ENCODE data around the gene BMP7.

The BMP7 gene

DNA sequence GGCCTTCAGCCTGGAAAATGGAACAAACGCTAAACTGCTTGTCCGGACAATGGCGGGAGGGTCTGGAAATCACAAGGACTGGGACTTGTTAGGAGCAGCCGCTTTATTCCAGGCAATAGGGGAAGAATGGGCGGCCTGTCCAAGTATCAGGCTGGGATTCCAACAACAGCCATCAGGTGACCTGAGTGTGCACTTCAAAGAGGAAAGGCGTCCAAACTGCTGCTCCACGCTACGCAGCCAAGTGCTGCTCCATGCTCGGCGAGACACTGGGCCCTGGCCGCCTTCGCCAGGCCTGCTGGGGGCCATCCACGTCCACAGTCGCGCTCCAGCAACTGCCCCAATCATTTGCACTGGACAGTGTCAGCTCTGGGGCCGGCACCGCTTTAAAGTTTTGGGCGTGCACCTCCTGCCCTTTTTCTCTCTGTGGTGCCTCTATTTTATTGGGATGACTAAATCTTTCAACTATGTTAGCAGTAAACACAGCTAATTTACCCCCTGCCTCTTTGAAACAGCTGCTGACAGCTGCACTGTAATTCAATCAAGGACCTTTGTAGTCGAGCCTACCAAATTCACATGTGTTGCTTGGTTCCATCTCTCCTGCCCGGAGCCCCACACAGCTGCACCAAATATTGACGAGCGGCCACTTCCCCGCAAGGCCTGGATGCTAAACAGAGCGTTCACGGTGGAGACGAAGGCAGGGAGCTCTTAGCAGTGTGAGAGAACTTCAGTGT lies 98.3 kb downstream of the BMP7 start:
- H3K4me3 ChIP-seq (ENCODE audit: low read length), result no peak overlapping the region
- TF ChIP-seq CTCF (conservative IDR thresholded peaks at IDR 0.05; ENCODE audit: low read length), result no peak
- DNase-seq (ENCODE audit: low read depth), result no peak

DNA sequence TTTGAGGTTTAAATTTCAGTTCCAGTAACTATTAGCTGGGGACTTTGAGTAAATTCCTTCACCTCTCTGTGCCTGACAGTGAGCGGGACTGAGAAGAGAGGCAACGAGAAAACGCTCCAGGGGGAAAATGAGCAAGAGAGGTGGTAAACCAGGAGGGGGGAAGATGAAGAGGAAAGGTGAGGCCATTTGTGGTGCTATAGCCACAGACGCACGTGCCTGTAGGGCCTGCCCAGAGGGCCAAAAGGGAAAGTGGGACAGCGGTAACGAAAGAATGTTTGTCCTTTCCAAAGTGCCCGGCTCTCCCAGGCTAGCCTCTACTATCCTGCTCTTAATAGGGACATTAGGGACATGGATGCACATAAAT lies 99.2 kb downstream of the BMP7 start:
- TF ChIP-seq CTCF (conservative IDR thresholded peaks at IDR 0.05; ENCODE audit: low read length), result no peak
- H3K4me3 ChIP-seq (ENCODE audit: low read length), result no peak overlapping the region
- DNase-seq (ENCODE audit: low read depth), result no peak

DNA sequence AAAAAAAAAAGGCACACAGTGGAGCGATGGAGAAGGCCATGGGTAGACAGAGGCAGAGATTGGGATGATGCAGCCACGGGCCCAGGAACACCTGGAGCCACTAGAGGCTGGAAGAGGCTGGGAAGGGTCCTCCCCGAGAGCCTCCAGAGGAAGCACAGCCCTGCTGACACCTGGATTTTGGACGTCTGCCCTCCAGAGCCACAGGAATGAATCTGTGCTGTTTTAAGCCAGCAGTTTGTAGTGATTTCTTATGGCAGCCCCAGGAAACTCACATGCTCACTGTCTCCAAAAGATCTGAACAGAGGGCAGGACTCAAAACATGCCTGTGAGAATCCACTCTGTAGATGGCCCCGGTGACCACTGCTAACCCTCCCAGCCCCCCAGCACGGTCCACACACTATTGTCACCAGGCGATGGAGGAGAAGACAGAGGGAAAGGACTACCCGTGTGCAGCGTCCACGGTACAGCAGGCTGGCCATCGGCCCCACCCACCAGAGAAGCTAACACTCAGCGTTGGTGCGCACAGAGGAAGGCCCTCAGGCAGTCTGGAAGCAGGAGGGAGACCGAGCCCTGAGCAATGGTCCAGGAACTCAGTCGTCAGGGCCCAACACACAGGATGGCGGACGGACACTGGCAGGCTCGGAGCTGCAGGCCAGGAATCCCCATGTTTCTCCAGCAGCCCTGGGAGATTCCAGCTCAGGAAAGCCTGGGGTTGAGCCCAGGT lies 99.7 kb downstream of the BMP7 start:
- no peak for DNase-seq (ENCODE audit: low read depth)
- no peak for TF ChIP-seq CTCF (conservative IDR thresholded peaks at IDR 0.05; ENCODE audit: low read length)
- no peak overlapping the region for H3K4me3 ChIP-seq (ENCODE audit: low read length)

DNA sequence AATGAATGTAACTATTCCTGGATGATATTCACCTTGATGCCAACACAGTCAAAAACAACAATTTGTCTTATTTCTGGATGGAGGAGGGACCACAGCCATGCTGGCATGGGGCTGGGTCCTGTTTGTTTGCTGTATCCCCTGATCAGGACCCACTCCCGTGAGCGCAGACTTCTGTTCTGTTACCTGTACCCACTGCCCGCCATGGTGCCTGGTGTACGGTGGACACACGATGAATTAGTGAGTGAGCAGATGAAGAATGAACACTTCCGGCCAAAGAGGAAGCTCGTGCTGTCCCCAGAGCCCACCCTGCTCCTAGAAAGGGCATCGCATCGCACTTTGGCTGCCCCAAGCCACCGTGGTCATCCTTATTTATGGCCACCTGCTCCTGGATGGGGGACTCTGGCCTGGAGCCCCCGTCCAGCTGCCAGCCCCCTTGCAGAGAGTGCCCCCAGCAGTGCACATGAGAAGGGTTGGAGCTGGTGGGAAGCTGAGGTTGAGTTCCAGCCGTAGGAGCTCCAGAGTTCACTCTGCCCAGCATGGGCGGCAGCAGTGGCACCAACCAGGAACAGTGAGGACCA lies 100.9 kb downstream of the BMP7 start:
- no peak for DNase-seq (ENCODE audit: low read depth)
- no peak for TF ChIP-seq CTCF (conservative IDR thresholded peaks at IDR 0.05; ENCODE audit: low read length)

GRCh38 chr20:57164872-57165271 lies 101.6 kb downstream of the BMP7 start:
- DNase-seq (ENCODE audit: low read depth), result no peak
- TF ChIP-seq CTCF (conservative IDR thresholded peaks at IDR 0.05; ENCODE audit: low read length), result no peak
- no peak overlapping the region for H3K4me3 ChIP-seq (ENCODE audit: low read length)

More for the DNA sequence above, 100.9 kb downstream of the BMP7 start:
- H3K4me3 ChIP-seq (ENCODE audit: low read length), result no peak overlapping the region

- no peak for DNase-seq (ENCODE audit: low read depth)
Observed at GRCh38 chr20:57163041-57163440, 103.4 kb downstream of the BMP7 start.

More at GRCh38 chr20:57163041-57163440, 103.4 kb downstream of the BMP7 start:
- no peak for TF ChIP-seq CTCF (conservative IDR thresholded peaks at IDR 0.05; ENCODE audit: low read length)
- H3K4me3 ChIP-seq (ENCODE audit: low read length), result no peak overlapping the region

All from AG10803 (cell line).